CD14-positive monocyte (primary cell): ENCODE measurements around the gene FABP7. TPM values are rescaled to one million over a fixed set of nuclear protein-coding genes. Genes with fewer than 3 reads are reported as not detected.

ENCODE experiments used
- DNase-seq, 3 donors: peaks; one replicate each; pipeline ENCODE4 v3.0.0-alpha.2; 2011 to 2022
- H2AFZ ChIP-seq: 2 replicates; pipeline ENCODE4 v1.6.0; 2012; ENCODE audit warnings: mild to moderate bottlenecking, low read depth, low read length, inconsistent platforms; ENCODE audit not compliant: insufficient read depth, poor library complexity, severe bottlenecking
- H3K27ac ChIP-seq, 2 donors: 1 replicate in 1 of 2; 2 replicates in 1 of 2; pipeline ENCODE4 v1.5.1; 2012 to 2013; ENCODE audit warnings: low read length in 2 of 2, control low read depth in 1 of 2, inconsistent platforms in 1 of 2, low read depth in 1 of 2, mild to moderate bottlenecking in 1 of 2
- H3K27me3 ChIP-seq, 2 donors: one replicate each; pipeline versions ENCODE4 v1.6.0 to v1.6.1; 2011 to 2013; ENCODE audit warnings: low read length in 2 of 2; ENCODE audit not compliant: control insufficient read depth in 2 of 2, insufficient read depth in 2 of 2
- H3K36me3 ChIP-seq, 2 donors: replicated peaks in 1 of 2; 1 replicate in 1 of 2; 2 replicates in 1 of 2; pipeline versions ENCODE4 v1.5.1 to v1.6.1; 2012 to 2013; ENCODE audit warnings: low read length in 2 of 2, control low read depth in 1 of 2, inconsistent platforms in 1 of 2, mild to moderate bottlenecking in 1 of 2; ENCODE audit not compliant: insufficient read depth in 2 of 2, control insufficient read depth in 1 of 2
- H3K4me1 ChIP-seq, 2 donors: 1 replicate in 1 of 2; 2 replicates in 1 of 2; pipeline versions ENCODE4 v1.5.1 to v1.6.1; 2012 to 2013; ENCODE audit warnings: low read length in 2 of 2, control low read depth in 1 of 2, inconsistent platforms in 1 of 2, mild to moderate bottlenecking in 1 of 2, moderate library complexity in 1 of 2; ENCODE audit not compliant: insufficient read depth in 2 of 2, control insufficient read depth in 1 of 2
- H3K4me2 ChIP-seq: replicated peaks from 2 replicates; pipeline ENCODE3; 2012; ENCODE audit warnings: low read length, moderate library complexity, mild to moderate bottlenecking; ENCODE audit not compliant: poor library complexity, severe bottlenecking; ENCODE audit errors: extremely low read depth
- H3K4me3 ChIP-seq, 3 experiments: fragments of 200-600 bp in 1 of 3; sonication (generic) in 1 of 3; replicated peaks in 1 of 3; 1 replicate in 2 of 3; 2 replicates in 1 of 3; pipeline ENCODE4 v1.5.1; 2011 to 2013; ENCODE audit warnings: low read length in 3 of 3, mild to moderate bottlenecking in 3 of 3, control low read depth in 2 of 3, low read depth in 2 of 3, inconsistent platforms in 1 of 3, moderate library complexity in 1 of 3
- H3K79me2 ChIP-seq: 2 replicates; pipeline ENCODE4 v1.6.0; 2012; ENCODE audit warnings: mild to moderate bottlenecking, control low read depth, inconsistent platforms, low read length, moderate library complexity; ENCODE audit not compliant: insufficient read depth
- H3K9ac ChIP-seq: 2 replicates; pipeline ENCODE4 v1.6.0; 2017; ENCODE audit warnings: low read length, mild to moderate bottlenecking; ENCODE audit not compliant: insufficient read depth, poor library complexity, severe bottlenecking
- H3K9me3 ChIP-seq, 2 donors: replicated peaks in 1 of 2; 1 replicate in 1 of 2; 2 replicates in 1 of 2; pipeline versions ENCODE4 v1.5.1 to v1.6.1; 2012 to 2013; ENCODE audit warnings: low read length in 2 of 2, control low read depth in 1 of 2; ENCODE audit not compliant: control insufficient read depth in 1 of 2, insufficient read depth in 1 of 2
- H4K20me1 ChIP-seq: 2 replicates; pipeline ENCODE4 v1.6.0; 2012; ENCODE audit warnings: mild to moderate bottlenecking, low read length, control low read depth, moderate library complexity; ENCODE audit not compliant: insufficient read depth
- H3K27ac Mint-ChIP-seq, 7 donors: one replicate each; pipeline ENCODE4 v1.8.0; 2020; ENCODE audit warnings: mild to moderate bottlenecking in 7 of 7, mixed read lengths in 7 of 7, moderate library complexity in 6 of 7, inconsistent platforms in 2 of 7
- H3K27me3 Mint-ChIP-seq, 3 donors: one replicate each; pipeline ENCODE4 v1.8.0; 2021 to 2022; ENCODE audit warnings: low read depth in 3 of 3, mild to moderate bottlenecking in 3 of 3, mixed read lengths in 3 of 3, moderate library complexity in 3 of 3, inconsistent platforms in 1 of 3
- H3K36me3 Mint-ChIP-seq, 2 donors: one replicate each; pipeline ENCODE4 v1.8.0; 2020; ENCODE audit warnings: mixed read lengths in 2 of 2, inconsistent platforms in 1 of 2, mild to moderate bottlenecking in 1 of 2
- H3K4me1 Mint-ChIP-seq: one replicate; pipeline ENCODE4 v1.8.0; 2020; ENCODE audit warnings: mild to moderate bottlenecking, mixed read lengths
- H3K4me3 Mint-ChIP-seq, 2 donors: one replicate each; pipeline ENCODE4 v1.8.0; 2020; ENCODE audit warnings: mild to moderate bottlenecking in 2 of 2, mixed read lengths in 2 of 2, moderate library complexity in 1 of 2
- H3K9me3 Mint-ChIP-seq, 7 donors: one replicate each; pipeline ENCODE4 v1.8.0; 2020 to 2022; ENCODE audit warnings: mixed read lengths in 7 of 7, mild to moderate bottlenecking in 6 of 7, moderate library complexity in 6 of 7, inconsistent platforms in 2 of 7
- intact Hi-C, 2 donors: fragments of 100-400 bp; cut with micrococcal nuclease; formaldehyde crosslinking; loops; one replicate each; pipeline versions ENCODE4 v1.15.0 to v1.15.1; 2023
- polyA plus RNA-seq, 3 donors: library from polyadenylated mRNA; depleted of rRNA in 1 of 3; unstranded in 2 of 3; stranded (reverse) in 1 of 3; fragments of 300-500 nt in 2 of 3; fragments of >200 nt in 1 of 3; fragmentation: Illumina TruSeq in 2 of 3; gene quantifications; 1 replicate in 2 of 3; 2 replicates in 1 of 3; pipeline ENCODE4 v1.2.3, GENCODE V29; 2012 to 2021
- TF ChIP-seq, protein P1 (sequence below): fragments of 200-600 bp; IDR thresholded peaks from one replicate; pipeline ENCODE4 v1.8.0; 2022; ENCODE audit warnings: antibody characterized with exemption, mild to moderate bottlenecking

The FABP7 gene
- polyA plus RNA-seq, 3 donors = not detected

- DNase-seq = no peak
- H3K36me3 ChIP-seq = no peaks in the 10 kb centered on the region
- Mint-ChIP-seq H3K4me3 (no peak overlapping the region), H3K27ac (peak overlapping the region in 1 of 7 donors; percentile 58), H3K27me3 (no peaks in the 10 kb centered on the region), H3K4me1 (peaks cover 18% of the 10 kb centered on the region), H3K9me3 (peaks cover 0 to 3% (median 0%) of the 10 kb centered on the region in 7 donors), H3K36me3 (no peaks in the 10 kb centered on the region)
- no peak overlapping the region for H2AFZ ChIP-seq
- no peak overlapping the region for H3K9ac ChIP-seq
- no peaks in the 10 kb centered on the region for H3K27me3 ChIP-seq
- H3K4me2 ChIP-seq = no peak overlapping the region
- peaks cover 14 to 18% of the 10 kb centered on the region in 2 donors for H3K4me1 ChIP-seq
- no peak overlapping the region for H3K27ac ChIP-seq
- no peaks in the 10 kb centered on the region for H3K9me3 ChIP-seq
- no peaks in the 10 kb centered on the region for H3K79me2 ChIP-seq
- H4K20me1 ChIP-seq = no peaks in the 10 kb centered on the region
- intact Hi-C loops = no loop called here
- TF ChIP-seq, protein P1, sequence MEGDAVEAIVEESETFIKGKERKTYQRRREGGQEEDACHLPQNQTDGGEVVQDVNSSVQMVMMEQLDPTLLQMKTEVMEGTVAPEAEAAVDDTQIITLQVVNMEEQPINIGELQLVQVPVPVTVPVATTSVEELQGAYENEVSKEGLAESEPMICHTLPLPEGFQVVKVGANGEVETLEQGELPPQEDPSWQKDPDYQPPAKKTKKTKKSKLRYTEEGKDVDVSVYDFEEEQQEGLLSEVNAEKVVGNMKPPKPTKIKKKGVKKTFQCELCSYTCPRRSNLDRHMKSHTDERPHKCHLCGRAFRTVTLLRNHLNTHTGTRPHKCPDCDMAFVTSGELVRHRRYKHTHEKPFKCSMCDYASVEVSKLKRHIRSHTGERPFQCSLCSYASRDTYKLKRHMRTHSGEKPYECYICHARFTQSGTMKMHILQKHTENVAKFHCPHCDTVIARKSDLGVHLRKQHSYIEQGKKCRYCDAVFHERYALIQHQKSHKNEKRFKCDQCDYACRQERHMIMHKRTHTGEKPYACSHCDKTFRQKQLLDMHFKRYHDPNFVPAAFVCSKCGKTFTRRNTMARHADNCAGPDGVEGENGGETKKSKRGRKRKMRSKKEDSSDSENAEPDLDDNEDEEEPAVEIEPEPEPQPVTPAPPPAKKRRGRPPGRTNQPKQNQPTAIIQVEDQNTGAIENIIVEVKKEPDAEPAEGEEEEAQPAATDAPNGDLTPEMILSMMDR = no peak
- no peak overlapping the region for H3K4me3 ChIP-seq
Measured at GRCh38 chr6:122760330-122760729, 19.2 kb upstream of the FABP7 start.

- Histone ChIP-seq H3K79me2 (no peaks in the 10 kb centered on the region), H3K27ac (no peak overlapping the region), H3K9me3 (no peaks in the 10 kb centered on the region), H3K4me3 (no peak overlapping the region), H2AFZ (no peak overlapping the region), H3K4me2 (no peak overlapping the region), H3K27me3 (no peaks in the 10 kb centered on the region), H3K4me1 (peaks cover 16 to 24% of the 10 kb centered on the region in 2 donors), H3K9ac (no peak overlapping the region), H4K20me1 (no peaks in the 10 kb centered on the region), H3K36me3 (no peaks in the 10 kb centered on the region)
- Mint-ChIP-seq H3K36me3 (no peaks in the 10 kb centered on the region), H3K27ac (no peak overlapping the region), H3K9me3 (no peaks in the 10 kb centered on the region), H3K4me3 (no peak overlapping the region), H3K4me1 (peaks cover 27% of the 10 kb centered on the region), H3K27me3 (no peaks in the 10 kb centered on the region)
- DNase-seq = no peak
- TF ChIP-seq, protein P1 = no peak
- intact Hi-C loops = no loop called here
Measured at GRCh38 chr6:122766256-122766655, 13.3 kb upstream of the FABP7 start.
